ENCODE results near the gene ZNF429. TPM values are rescaled to one million over a fixed set of nuclear protein-coding genes. Genes with fewer than 3 reads are reported as not detected.
"Not testable (repeated sequence)": the region's sequence is repeated elsewhere in the genome, so short reads cannot be mapped to it uniquely, and the experiment has no call there.

The ZNF429 gene
- 1.6 and 3.1 TPM in 2 replicates for total RNA-seq (2014; rRNA removed; shearing (Covaris generic))
- 4.3 and 4.4 TPM in 2 replicates for polyA plus RNA-seq (2015; cell fraction: cytosol; rRNA removed)
- 2.2 and 18.3 TPM in 2 replicates for polyA plus RNA-seq (2015; cell fraction: nucleus; rRNA removed)

DNA sequence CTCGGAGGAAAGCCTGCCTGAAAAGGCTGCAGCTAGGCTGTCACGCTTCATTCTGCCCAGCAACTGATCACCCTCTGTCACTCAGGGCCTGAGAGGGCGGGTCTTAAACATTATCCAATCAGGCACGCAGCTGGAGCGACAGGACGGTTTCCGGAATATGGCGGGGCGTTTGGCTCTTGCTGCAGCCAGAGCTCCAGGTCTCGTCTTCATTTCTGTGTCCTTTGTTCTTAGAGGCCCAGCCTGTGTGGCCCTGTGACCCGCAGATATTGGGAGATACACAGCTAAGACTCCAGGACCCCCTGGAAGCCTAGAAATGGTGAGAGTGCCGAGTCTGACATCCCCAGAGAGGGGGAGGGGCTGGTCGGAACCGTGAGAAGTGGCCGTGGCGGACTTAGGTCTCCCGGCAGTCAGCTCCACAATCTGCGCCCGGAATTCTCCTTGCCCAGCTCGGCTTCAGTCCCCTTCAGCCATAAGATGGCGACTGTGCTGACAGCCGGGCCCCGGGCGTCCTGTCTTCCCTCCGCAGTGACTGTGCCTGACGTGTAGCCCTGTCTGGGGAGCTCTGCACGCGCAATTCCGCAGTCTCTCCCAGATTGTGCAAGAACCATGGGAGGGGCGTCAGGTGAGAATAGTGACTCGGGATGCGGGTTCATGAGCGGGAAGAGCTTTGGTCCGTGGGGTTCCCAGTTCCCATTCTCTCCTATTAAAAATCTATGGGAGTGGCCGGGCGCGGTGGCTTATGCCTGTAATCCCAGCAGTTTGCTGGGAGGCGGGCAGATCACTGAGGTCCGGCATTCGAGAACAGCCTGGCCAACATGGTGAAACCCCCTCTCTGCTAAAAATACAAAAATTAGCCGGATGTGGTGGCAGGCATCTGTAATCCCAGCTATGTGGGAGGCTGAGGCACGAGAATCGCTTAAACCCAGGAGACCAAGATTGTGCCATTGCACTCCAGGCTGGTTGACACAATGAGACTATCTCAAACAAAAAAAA lies at the start of gene ZNF429:
Gene ZNF429 (plus strand): TSS at position 144 of the 993 bp plus-strand sequence. CDS start 170 bp downstream, at position 314.
- in situ Hi-C loops (cut with HindIII; ENCODE audit: low pct_unique_long_range_greater_than_20kb, low sequenced_read_pairs): no loop called here
- DNase-seq (ENCODE audit: low read depth, low spot score): peak; percentile 93

DNA sequence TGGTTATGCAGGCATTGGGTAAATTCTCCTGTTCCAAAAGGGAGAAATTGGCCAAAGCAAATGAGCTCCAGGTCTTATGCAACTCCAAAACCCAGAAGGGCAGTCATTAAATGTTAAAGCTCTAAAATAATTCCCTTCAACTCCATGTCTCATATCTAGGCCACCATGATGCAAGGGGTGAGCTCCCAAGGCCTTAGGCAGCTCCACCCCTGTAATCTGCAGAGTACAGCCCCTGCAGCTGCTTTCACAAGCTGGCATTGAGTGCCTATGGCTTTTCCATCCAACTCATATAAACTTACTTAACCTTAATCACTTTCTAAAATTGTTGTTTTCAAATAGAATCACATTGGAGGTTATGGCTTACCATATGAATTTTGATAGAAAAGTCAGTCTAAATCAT lies 44.7 kb upstream of the ZNF429 start:
- DNase-seq (ENCODE audit: low read depth, low spot score): no peak
- in situ Hi-C loops (cut with HindIII; ENCODE audit: low pct_unique_long_range_greater_than_20kb, low sequenced_read_pairs): no loop called here

DNA sequence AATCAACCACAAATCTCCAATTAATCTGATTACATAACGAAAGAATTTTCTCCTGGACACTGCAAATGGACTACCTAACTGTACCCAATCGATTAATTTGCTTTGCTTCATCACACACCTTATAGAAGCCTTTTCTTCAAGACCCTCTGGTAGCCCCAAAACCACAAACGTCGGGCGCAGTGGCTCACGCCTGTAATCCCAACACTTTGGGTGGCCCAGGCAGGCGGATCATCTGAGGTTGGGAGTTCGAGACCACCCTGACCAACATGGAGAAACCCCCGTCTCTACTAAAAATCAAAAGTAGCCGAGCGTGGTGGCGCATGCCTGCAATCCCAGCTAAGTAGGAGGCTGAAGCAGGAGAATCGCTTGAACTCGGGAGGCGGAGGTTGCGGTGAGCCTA lies 42.9 kb upstream of the ZNF429 start:
- in situ Hi-C loops (cut with HindIII; ENCODE audit: low pct_unique_long_range_greater_than_20kb, low sequenced_read_pairs): no loop called here

DNA sequence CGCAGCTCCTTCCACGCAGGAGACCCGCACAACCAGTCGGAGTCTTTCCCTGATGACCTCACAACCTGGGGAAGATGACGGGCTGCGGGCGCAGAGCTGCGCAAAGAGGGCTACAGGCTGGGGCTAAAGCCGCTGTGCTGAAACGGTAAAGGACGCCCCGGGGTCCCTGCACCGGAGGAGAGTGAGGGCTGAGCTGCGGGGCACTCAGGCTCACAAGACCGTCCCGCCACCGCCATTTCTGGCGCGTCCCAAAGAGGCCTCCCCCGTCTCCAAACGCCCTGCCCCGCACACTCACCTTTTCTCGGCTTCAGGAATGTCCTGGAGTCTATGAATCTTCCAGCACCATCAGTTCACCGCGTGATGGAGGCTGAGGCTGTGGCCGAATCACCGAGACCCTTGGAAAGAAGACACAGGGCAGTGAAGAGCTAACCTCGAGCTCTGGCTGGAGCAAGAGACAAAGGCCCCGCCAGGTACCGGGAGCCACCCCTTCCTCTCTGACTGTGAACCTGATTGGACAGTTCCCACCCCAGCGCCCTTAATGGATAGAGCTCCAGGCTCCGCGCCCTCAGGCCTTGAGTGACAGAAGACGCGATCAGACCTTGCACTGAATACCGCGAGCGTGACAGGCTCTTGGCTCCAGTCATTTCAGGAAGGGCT lies 41.8 kb upstream of the ZNF429 start:
- no peak for DNase-seq (ENCODE audit: low read depth, low spot score)
- in situ Hi-C loops (cut with HindIII; ENCODE audit: low pct_unique_long_range_greater_than_20kb, low sequenced_read_pairs): no loop called here

More for the DNA sequence above, 42.9 kb upstream of the ZNF429 start:
- DNase-seq (ENCODE audit: low read depth, low spot score): no peak

DNA sequence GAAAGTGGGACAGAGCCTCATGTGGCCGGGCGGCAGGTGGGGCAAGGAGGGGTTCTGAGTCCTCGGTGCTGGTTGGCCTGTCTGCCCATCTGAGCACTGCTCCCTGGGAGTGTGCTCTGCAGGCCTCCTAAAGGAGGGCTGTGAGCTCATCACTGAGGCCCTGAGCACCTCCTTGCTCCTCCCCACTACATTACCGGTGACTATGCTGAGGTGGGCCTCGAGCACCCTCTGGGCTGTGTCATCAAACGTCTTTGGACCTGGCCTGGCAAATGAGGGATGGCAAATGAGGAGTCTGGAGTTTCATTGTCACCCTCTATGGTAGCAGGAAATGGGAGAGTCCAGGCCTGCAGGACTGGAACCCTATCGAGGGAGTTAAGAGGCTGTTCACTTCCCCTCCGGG lies 38.8 kb upstream of the ZNF429 start:
- in situ Hi-C loops (cut with HindIII; ENCODE audit: low pct_unique_long_range_greater_than_20kb, low sequenced_read_pairs): no loop called here

DNA sequence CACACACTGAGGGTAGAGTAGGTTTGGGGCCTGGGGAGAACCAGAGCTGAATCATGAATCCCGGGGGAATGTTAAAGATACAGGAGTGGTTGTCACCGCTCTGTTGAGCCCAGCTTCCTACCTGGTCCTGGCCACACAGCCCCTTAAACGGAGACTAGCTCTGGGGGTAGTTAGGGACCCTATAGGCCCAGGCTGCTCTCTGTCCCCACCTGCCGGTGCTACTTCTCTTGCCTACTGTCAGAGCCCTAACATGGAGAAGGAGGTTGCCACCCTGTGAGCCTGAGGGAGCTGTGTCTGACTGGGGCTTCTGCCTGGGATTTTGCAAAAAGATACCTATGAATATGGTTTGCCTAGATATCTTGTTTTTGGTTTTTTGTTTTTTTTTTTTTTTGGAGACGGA lies 36.6 kb upstream of the ZNF429 start:
- in situ Hi-C loops (cut with HindIII; ENCODE audit: low pct_unique_long_range_greater_than_20kb, low sequenced_read_pairs): no loop called here

More for the DNA sequence above, 38.8 kb upstream of the ZNF429 start:
- no peak for DNase-seq (ENCODE audit: low read depth, low spot score)

DNA sequence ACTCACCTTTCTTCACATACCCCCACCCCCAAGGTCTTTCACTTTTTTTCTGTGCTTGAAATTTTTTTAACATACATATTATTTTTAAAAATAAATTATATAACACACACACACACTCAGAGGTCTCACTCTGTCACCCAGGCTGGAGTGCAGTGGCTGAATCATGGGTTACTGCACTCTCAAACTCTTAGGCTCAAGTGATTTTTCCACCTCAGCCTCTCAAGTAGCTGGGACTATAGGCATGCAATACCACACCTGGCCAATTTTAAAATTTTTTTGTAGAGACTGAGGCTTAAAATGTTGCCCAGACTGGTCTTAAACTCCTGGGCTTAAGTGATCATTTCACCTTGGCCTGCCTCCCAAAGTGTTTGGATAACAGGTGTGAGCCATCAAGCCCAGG lies 32.9 kb upstream of the ZNF429 start:
- no peak for DNase-seq (ENCODE audit: low read depth, low spot score)
- in situ Hi-C loops (cut with HindIII; ENCODE audit: low pct_unique_long_range_greater_than_20kb, low sequenced_read_pairs): no loop called here

More for the DNA sequence above, 36.6 kb upstream of the ZNF429 start:
- DNase-seq (ENCODE audit: low read depth, low spot score): no peak

DNA sequence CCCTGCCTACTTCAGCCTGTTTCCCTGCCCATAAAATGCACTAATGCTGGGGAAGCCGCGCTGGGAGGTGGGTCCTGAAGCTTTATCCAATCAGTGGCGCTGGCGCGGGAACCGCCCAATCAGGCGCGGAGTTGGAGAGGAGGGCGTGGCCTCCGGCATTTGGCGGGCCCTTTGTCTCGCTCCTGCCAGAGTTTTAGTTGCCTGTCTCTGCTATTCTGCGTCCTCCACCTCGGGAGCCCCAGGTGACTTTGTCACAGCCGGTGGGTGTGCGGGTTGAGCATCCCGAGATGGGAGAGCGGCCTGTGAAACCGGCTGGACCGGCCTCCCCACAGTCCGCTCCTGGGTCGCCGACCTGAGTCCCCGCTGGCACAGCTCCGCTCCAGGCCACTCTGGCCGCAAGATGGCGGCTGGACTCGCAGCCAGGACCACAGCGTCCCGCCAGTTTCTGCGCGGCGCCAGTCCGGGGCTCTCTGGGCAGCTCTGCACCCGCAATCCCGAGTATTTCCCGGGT lies 30.7 kb upstream of the ZNF429 start:
- no peak for DNase-seq (ENCODE audit: low read depth, low spot score)
- in situ Hi-C loops (cut with HindIII; ENCODE audit: low pct_unique_long_range_greater_than_20kb, low sequenced_read_pairs): no loop called here

DNA sequence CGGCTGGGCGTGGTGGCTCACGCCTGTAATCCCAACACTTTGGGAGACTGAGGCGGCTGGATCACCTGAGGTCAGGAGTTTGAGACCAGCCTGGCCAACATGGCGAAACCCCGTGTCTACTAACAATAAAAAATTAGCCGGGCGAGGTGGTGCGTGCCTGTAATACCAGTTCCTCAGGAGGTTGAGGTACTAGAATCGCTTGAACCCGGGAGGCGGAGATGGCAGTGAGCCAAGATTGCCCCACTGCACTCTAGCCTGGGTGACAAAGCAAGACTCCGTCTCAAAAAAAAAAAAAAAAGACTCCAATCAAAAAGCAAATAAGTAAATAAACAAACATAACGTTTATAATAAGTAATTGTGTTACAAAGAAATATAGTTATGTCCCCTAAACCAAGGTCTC lies 23.0 kb upstream of the ZNF429 start:
- DNase-seq (ENCODE audit: low read depth, low spot score); in situ Hi-C loops (cut with HindIII; ENCODE audit: low pct_unique_long_range_greater_than_20kb, low sequenced_read_pairs): not testable (repeated sequence)

DNA sequence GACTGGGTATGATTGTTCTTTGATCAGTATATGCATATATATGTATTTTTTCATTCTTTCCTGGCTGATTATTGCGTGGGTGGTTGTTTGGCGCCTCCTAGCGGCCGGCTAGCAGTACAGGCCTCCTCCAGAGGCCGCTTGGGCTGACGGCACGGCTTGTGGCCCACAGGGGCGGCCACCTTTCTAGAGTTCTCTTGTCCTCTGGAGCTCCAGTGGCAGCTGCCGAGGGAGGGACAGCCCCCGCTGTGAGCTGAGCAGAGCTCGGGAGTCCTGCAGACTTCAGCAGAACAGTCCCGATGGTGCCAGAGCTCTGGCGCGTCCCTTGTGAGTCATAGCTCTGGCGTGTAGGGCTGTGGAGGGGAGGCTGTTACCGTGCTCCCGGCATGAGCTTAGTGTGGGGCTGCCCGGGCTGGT lies 22.5 kb upstream of the ZNF429 start:
- peak; percentile 33 for DNase-seq (ENCODE audit: low read depth, low spot score)

DNA sequence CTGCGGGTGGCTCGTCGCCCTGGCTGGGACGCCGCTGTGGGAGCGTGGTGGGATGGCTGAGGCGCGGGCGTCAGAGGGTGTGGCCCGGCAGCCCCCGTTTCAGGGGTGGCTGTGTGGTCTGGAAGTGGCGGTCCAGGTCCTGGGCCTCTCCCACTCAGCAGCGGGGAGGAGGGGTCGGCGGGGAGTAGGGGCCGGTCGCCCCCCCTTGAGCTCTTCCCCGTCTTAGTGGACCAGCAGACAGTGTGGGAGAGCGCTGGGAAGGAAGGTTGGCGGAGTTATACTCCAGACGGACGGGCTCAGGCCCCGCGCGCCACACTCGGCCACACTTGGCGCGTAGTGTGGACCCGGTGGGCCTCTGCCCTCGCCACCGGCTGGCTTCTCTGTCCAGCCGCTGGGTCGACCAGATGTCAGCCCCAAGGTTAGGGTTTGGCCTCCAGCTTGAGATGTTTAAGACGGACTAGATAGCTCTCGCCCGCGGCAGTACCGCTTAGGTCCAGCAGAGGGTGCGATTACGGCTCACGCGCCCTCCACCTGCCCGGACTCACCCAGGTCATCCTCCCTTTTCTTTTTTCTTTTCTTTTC lies 21.7 kb upstream of the ZNF429 start:
- in situ Hi-C loops (cut with HindIII; ENCODE audit: low pct_unique_long_range_greater_than_20kb, low sequenced_read_pairs): no loop called here
- no peak for DNase-seq (ENCODE audit: low read depth, low spot score)

More for the DNA sequence above, 22.5 kb upstream of the ZNF429 start:
- in situ Hi-C loops (cut with HindIII; ENCODE audit: low pct_unique_long_range_greater_than_20kb, low sequenced_read_pairs): no loop called here

DNA sequence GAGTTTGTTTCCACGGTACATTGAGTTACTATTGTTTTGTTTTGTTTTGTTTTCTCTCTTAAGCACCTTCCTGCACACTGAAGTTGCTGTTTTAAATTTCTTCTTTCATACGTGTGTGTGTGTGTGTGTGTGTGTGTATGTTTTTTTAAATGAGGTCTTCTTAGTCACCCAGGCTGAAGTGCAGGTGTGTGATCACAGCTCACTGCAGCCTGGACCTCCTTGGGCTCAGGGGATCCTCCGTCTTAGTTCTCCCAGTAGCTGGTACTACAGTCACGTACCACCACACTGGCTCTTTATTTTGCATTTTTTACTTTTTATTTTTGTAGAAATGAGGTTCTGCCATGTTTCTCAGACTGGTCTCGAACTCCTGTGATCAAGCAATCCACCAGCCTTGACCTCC lies 20.8 kb upstream of the ZNF429 start:
- in situ Hi-C loops (cut with HindIII; ENCODE audit: low pct_unique_long_range_greater_than_20kb, low sequenced_read_pairs): no loop called here
- no peak for DNase-seq (ENCODE audit: low read depth, low spot score)

DNA sequence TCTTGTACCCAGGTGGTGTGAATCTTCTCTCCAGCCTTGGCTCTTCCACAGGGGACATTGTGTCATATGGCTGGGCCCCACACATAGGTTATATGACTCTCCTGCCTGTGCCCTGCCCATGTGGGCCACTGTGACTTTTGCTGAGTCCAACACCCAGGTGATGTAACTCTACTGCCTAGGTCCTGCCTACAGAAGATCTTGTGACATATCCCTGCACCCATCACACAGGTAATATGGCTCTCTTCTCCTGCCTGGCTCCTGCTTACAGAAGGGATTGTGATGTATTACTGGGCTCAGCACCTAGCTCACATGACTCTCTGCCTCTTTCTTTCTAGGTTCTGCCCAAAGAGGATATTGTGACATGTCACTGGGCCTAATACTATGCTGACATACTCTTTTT lies 19.5 kb upstream of the ZNF429 start:
- in situ Hi-C loops (cut with HindIII; ENCODE audit: low pct_unique_long_range_greater_than_20kb, low sequenced_read_pairs): no loop called here

DNA sequence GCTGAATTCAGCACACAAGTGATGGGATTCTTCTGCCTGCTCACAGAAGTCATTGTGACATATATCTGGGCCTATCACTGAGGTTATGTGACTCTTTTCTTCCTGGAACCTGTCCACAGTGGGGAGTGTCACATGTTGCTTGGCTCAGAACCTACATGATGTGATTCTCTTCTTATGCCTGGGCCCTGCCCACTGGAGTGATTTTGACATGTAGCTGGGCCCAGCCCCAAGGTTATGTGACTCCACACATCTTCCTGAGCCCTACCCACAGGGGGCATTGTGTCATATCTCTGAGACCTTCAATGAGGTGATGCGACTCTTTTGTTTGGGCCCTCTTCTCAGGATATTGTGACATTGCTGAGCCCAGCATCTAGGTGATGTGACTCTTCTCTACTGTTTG lies 17.4 kb upstream of the ZNF429 start:
- in situ Hi-C loops (cut with HindIII; ENCODE audit: low pct_unique_long_range_greater_than_20kb, low sequenced_read_pairs): no loop called here
- DNase-seq (ENCODE audit: low read depth, low spot score): no peak

More for the DNA sequence above, 19.5 kb upstream of the ZNF429 start:
- DNase-seq (ENCODE audit: low read depth, low spot score): no peak

DNA sequence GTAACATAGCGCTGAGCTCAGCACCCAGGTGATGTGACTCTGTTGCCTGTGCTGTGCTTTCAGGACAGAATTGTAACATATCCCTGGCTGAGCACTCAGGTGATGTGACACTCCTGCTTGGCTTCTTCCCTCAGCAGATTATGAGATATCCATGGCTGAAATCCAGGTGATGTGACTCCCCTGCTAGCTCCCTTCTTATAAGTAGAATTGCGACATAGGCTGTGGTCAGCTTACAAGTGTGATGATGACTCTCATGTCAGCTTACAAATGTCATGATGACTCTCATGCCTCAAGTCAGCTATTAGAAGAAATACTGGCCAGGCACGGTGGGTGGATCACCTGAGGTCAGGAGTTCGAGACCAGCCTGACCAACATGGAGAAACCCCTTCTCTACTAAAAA lies 14.3 kb upstream of the ZNF429 start:
- in situ Hi-C loops (cut with HindIII; ENCODE audit: low pct_unique_long_range_greater_than_20kb, low sequenced_read_pairs): no loop called here
- DNase-seq (ENCODE audit: low read depth, low spot score): no peak

DNA sequence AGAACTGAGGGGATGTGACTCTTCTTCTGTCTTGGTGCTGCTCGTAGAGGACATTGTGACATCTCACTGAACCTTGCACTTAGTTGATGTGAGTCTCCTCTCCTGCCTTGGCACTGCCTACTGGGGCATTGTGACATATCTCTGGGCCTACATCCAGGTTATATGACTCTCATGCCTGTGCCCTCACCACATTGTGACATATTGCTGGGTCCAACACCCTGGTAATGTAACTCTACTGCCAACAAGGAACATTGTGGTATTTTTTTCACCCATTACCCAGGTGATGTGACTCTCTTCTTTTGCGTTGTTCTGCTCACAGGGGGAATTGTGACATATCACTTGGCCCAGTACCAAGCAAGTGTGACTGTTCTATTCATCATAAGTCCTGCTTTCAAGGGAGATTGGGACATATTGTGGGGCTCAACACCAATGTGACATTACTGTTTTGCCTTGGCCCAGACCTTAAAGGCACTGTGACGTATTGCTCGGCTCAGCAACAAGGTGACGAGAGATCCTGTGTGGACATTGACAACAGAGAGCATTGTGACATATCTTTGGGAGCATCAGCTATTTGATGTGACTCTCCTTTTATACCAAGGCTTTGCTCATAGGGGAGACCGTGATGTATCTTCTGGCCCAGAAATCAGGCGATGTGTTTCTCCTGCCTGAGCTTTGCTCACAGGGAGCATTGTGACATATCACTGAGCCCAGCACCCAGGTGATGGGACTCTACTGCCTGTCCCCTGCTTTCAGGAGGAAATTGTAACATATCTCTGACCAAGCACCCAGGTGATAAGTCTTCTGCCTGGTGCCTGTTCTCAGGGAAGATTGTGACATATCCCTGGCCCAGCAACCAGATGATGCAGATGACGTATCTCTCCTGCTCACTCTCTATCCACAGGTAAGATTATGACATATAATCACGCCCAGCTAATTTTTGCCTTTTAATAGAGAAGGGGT lies 12.2 kb upstream of the ZNF429 start:
- in situ Hi-C loops (cut with HindIII; ENCODE audit: low pct_unique_long_range_greater_than_20kb, low sequenced_read_pairs): no loop called here

DNA sequence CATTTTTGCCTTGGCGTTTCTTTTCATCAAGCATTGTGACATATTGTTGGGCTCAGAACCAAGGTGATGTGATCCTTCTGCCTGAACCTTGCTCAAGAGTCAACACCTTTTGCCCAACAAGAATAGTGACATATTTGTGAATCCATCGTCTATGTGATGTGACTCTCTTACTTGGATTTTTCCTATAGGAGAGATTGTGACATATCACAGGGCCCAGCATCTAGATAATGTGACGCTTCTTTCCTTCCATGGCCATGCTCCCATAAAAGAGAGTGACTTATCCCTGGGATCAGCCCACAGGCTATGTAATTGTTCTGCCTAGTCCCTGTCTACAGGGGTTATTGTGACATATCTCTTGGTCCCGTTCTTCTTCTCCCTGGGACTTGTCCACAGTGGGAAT lies 8.5 kb upstream of the ZNF429 start:
- in situ Hi-C loops (cut with HindIII; ENCODE audit: low pct_unique_long_range_greater_than_20kb, low sequenced_read_pairs): no loop called here
- no peak for DNase-seq (ENCODE audit: low read depth, low spot score)

More for the DNA sequence above, 12.2 kb upstream of the ZNF429 start:
- no peak for DNase-seq (ENCODE audit: low read depth, low spot score)

All from SK-MEL-5 (cell line).